GM12878 (cell line): ENCODE measurements around the gene RSRP1. TPM values are rescaled to one million over a fixed set of nuclear protein-coding genes. Genes with fewer than 3 reads are reported as not detected.

ENCODE experiments used
- ATAC-seq: fragments of 200-7000 bp; cut with Tn5 transposase; 3 replicates; pipeline ENCODE4 v1.9.1; 2020; ENCODE audit warnings: mild to moderate bottlenecking, moderate library complexity
- BruUV-seq: library from RNA; stranded (reverse); fragments of 400-500 nt; replicated peaks from 2 replicates; lab custom pipeline; 2021; lab: Mats Ljungman, UMichigan
- CTCF ChIA-PET: fragments of 300-600 bp; sonication (Branson Sonifier 250); formaldehyde crosslinking; extraction: SDS; loops from one replicate; lab custom pipeline; 2021; ENCODE audit warnings: inconsistent platforms; lab: Yijun Ruan, JAX
- POLR2A ChIA-PET: fragments of 350-600 bp; formaldehyde crosslinking; extraction: SDS; loops from one replicate; lab custom pipeline; 2021; ENCODE audit warnings: inconsistent platforms; lab: Charles Lee
- RAD21 ChIA-PET: fragments of 300-600 bp; sonication (Branson Sonifier 250); formaldehyde crosslinking; loops from one replicate; lab custom pipeline; 2023; ENCODE audit warnings: antibody characterized with exemption; ENCODE audit not compliant: unreplicated experiment; lab: Charles Lee
- SMC1A ChIA-PET: fragments of 300-600 bp; sonication (Branson Sonifier 250); formaldehyde crosslinking; loops from one replicate; lab custom pipeline; 2023; ENCODE audit not compliant: unreplicated experiment, uncharacterized antibody; lab: Charles Lee
- DNase-seq: peaks from one replicate; pipeline ENCODE4 v3.0.0-alpha.2; 2011; ENCODE audit warnings: low read depth, low spot score
- FAIRE-seq: peaks from 3 replicates; lab custom pipeline; 2011; peaks lifted over from hg19 to GRCh38; lab: Jason Lieb, UNC
- H2AFZ ChIP-seq: 2 replicates; pipeline ENCODE4 v1.6.0; 2011; ENCODE audit warnings: low read depth, low read length, control low read depth; ENCODE audit not compliant: control insufficient read depth
- H3K27ac ChIP-seq: 2 replicates; pipeline ENCODE4 v1.5.1; 2011; ENCODE audit warnings: control low read depth; ENCODE audit not compliant: control insufficient read depth, insufficient read depth
- H3K27me3 ChIP-seq, 2 experiments: replicated peaks in 1 of 2; 2 replicates each; pipeline versions ENCODE4 v1.6.0 to v1.6.1; 2011; ENCODE audit warnings: low read length in 1 of 2; ENCODE audit not compliant: control insufficient read depth in 2 of 2, insufficient read depth in 2 of 2
- H3K36me3 ChIP-seq, 2 experiments: 2 replicates each; pipeline ENCODE4 v1.5.1; 2011; ENCODE audit warnings: low read length in 1 of 2; ENCODE audit not compliant: control insufficient read depth in 2 of 2, insufficient read depth in 2 of 2
- H3K4me1 ChIP-seq: 2 replicates; pipeline ENCODE4 v1.6.1; 2011; ENCODE audit warnings: mild to moderate bottlenecking, low read length, moderate library complexity, mixed read lengths; ENCODE audit not compliant: control insufficient read depth, insufficient read depth
- H3K4me2 ChIP-seq: 2 replicates; pipeline ENCODE4 v1.6.0; 2011; ENCODE audit warnings: control low read depth; ENCODE audit not compliant: control insufficient read depth, insufficient read depth
- H3K4me3 ChIP-seq: fragments of 200-600 bp; sonication (generic); 2 replicates; pipeline ENCODE4 v1.5.1; 2016
- H3K79me2 ChIP-seq: 2 replicates; pipeline ENCODE4 v1.6.0; 2011; ENCODE audit warnings: low read length; ENCODE audit not compliant: control insufficient read depth, insufficient read depth
- H3K9ac ChIP-seq: 2 replicates; pipeline ENCODE4 v1.8.0; 2011; ENCODE audit warnings: low read length, control low read depth, mixed read lengths; ENCODE audit not compliant: control insufficient read depth, insufficient read depth
- H3K9me3 ChIP-seq: replicated peaks from 3 replicates; pipeline ENCODE4 v1.5.1; 2011; ENCODE audit warnings: mild to moderate bottlenecking, low read length; ENCODE audit not compliant: control insufficient read depth, insufficient read depth
- H4K20me1 ChIP-seq: 2 replicates; pipeline ENCODE4 v1.6.0; 2011; ENCODE audit not compliant: control insufficient read depth, insufficient read depth
- BACH1 ChIP-seq: fragments of 450-650 bp; IDR thresholded peaks from 2 replicates; pipeline ENCODE4 v1.6.1; 2017; ENCODE audit warnings: mild to moderate bottlenecking, borderline replicate concordance
- CBX5 ChIP-seq: sonication (generic); IDR thresholded peaks from 2 replicates; pipeline ENCODE4 v1.6.1; 2016; ENCODE audit warnings: low read depth, moderate library complexity, mild to moderate bottlenecking, inconsistent platforms
- CEBPB ChIP-seq, 2 experiments: fragments of 150-350 bp in 1 of 2; IDR thresholded peaks; 2 replicates each; pipeline ENCODE4 v1.6.1; 2012 to 2014; ENCODE audit warnings: low read depth in 2 of 2, low read length in 2 of 2, borderline replicate concordance in 1 of 2, inconsistent platforms in 1 of 2
- CHD4 ChIP-seq: fragments of 200-600 bp; sonication (generic); IDR thresholded peaks from 2 replicates; pipeline ENCODE4 v1.6.1; 2016; ENCODE audit warnings: mild to moderate bottlenecking
- CREM ChIP-seq: IDR thresholded peaks from 2 replicates; pipeline ENCODE4 v1.6.1; 2014; ENCODE audit warnings: antibody characterized with exemption, low read depth
- HCFC1 ChIP-seq: fragments of 150-350 bp; IDR thresholded peaks from 2 replicates; pipeline ENCODE4 v1.6.1; 2014; ENCODE audit warnings: low read length
- TAF1 ChIP-seq: IDR thresholded peaks from 2 replicates; pipeline ENCODE4 v1.6.1; 2011; ENCODE audit warnings: mild to moderate bottlenecking, low read depth, low read length, borderline replicate concordance
- WGBS: methylation state at CpG from one replicate; pipeline ENCODE4 v1.1.6; 2016; ENCODE audit warnings: low lambda C conversion rate; ENCODE audit not compliant: insufficient replicate concordance, insufficient coverage; ENCODE audit errors: missing lambda C conversion rate; 5-methylcytosine and 5-hydroxymethylcytosine counted together
- in situ Hi-C: fragments of 300-500 bp; cut with MboI; formaldehyde crosslinking; loops from 9 replicates; pipeline ENCODE4 v1.14.3; 2018; ENCODE audit warnings: mixed read lengths
- intact Hi-C: fragments of 100-400 bp; cut with micrococcal nuclease; formaldehyde crosslinking; loops from one replicate; pipeline ENCODE4 v1.14.2; 2022; ENCODE audit not compliant: unreplicated experiment
- polyA plus RNA-seq, 11 experiments: library from polyadenylated mRNA; depleted of rRNA in 4 of 11; unstranded in 6 of 11; stranded (reverse) in 5 of 11; fragments of >200 nt; fragmentation: Nextera tagmentation in 4 of 11; fragmentation: Illumina TruSeq in 1 of 11; extraction: Ambion mirVana in 4 of 11; extraction: Trizol in 1 of 11; gene quantifications; 1 replicate in 1 of 11; 2 replicates in 10 of 11; pipeline versions ENCODE4 v1.2.1 to v1.2.3, GENCODE V29; 2011 to 2016; ENCODE audit warnings: inconsistent platforms in 2 of 11, missing spikeins in 2 of 11, low read depth in 1 of 11
- total RNA-seq, 4 experiments: library from RNA; depleted of rRNA in 3 of 4; stranded (reverse); fragments of >200 nt in 3 of 4; fragmentation: Illumina TruSeq in 1 of 4; extraction: Trizol in 1 of 4; gene quantifications; 2 replicates each; pipeline versions ENCODE4 v1.2.1 to v1.2.3, GENCODE V29; 2013 to 2021
- TF ChIP-seq, protein P1 (sequence below): fragments of 150-350 bp; IDR thresholded peaks from 2 replicates; pipeline ENCODE4 v1.6.1; 2014; ENCODE audit warnings: mild to moderate bottlenecking, low read depth, low read length

The RSRP1 gene
- total and polyA plus RNA-seq, 10 of the 15 experiments (the other 5 are each of a cell fraction or from before 2014, with no cell fraction given): 23.5 to 128 (median 90.0) TPM

DNA sequence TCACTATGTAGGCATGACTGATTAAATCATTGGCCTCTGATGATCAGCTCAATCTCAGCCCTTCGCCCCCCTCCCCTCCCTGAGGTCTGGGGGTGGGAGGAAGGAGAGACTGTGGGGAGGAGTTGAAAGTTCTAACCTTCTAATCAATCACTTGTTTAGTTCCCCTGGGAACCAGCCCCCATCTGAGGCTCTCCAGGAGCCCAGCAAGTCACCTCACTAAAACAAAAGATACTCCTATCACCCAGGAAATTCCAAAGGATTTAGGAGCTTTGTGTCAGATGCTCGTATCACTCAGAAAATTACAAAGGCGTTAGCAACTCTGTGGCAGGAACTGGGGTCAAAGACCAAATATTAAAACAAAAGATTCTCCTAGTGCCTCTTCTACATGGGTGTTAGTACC, 36.5 kb downstream of the RSRP1 start:
- SMC1A ChIA-PET: no interaction called here
- POLR2A ChIA-PET: no interaction called here
- Histone ChIP-seq H3K27ac (no peak overlapping the region), H3K4me1 (no peaks in the 10 kb centered on the region), H3K27me3 (0 out of 4 replicates have a peak, but pooled peaks cover 0 to 1% of the 10 kb centered on the region in 2 experiments), H3K4me2 (no peak overlapping the region), H2AFZ (no peak overlapping the region), H3K36me3 (no peaks in the 10 kb centered on the region), H3K4me3 (no peak overlapping the region), H3K9ac (no peak overlapping the region), H3K9me3 (no peaks in the 10 kb centered on the region), H4K20me1 (no peaks in the 10 kb centered on the region), H3K79me2 (no peaks in the 10 kb centered on the region)
- WGBS: 38% methylated on average over 3 of the region's 3 CpGs
- ATAC-seq (no peak), DNase-seq (no peak), FAIRE-seq (no peak)
- CTCF ChIA-PET: interaction anchor here (1.1 kb wide), 1 partner anchor 388 kb away, joined by 3 read pairs; no protein-coding TSS in a partner anchor
- in situ Hi-C loops: no loop called here
- RAD21 ChIA-PET: no interaction called here
- intact Hi-C loops: no loop called here
- no peak for TF ChIP-seq HCFC1
- no peak for TF ChIP-seq CREM
- TF ChIP-seq CBX5: no peak
- no peak for TF ChIP-seq TAF1
- TF ChIP-seq BACH1: no peak
- TF ChIP-seq CHD4: no peak
- no peak for TF ChIP-seq CEBPB (IDR thresholded peaks at IDR 0.05; ENCODE audit: borderline replicate concordance in 1 of 2, low read depth in 2 of 2, low read length in 2 of 2)
- TF ChIP-seq, protein P1, sequence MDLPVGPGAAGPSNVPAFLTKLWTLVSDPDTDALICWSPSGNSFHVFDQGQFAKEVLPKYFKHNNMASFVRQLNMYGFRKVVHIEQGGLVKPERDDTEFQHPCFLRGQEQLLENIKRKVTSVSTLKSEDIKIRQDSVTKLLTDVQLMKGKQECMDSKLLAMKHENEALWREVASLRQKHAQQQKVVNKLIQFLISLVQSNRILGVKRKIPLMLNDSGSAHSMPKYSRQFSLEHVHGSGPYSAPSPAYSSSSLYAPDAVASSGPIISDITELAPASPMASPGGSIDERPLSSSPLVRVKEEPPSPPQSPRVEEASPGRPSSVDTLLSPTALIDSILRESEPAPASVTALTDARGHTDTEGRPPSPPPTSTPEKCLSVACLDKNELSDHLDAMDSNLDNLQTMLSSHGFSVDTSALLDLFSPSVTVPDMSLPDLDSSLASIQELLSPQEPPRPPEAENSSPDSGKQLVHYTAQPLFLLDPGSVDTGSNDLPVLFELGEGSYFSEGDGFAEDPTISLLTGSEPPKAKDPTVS: no peak
- BruUV-seq: no TSS peak
